Suprapubic skin (tissue), 4 donors: Measurements from ENCODE around the gene CASP10.

ENCODE experiments used
- EP300 ChIP-seq: sonication (generic); formaldehyde crosslinking; IDR thresholded peaks from one replicate; pipeline ENCODE4 v1.6.1; 2017; ENCODE audit warnings: antibody characterized with exemption
- POLR2A ChIP-seq, 2 donors: fragments of 450-650 bp; IDR thresholded peaks; one replicate each; pipeline ENCODE4 v1.6.1; 2017; ENCODE audit warnings: antibody characterized with exemption in 2 of 2, mild to moderate bottlenecking in 2 of 2, moderate library complexity in 2 of 2
- POLR2AphosphoS5 ChIP-seq, 3 donors: sonication (generic); formaldehyde crosslinking; IDR thresholded peaks; one replicate each; pipeline ENCODE4 v1.6.1; 2017; ENCODE audit warnings: antibody characterized with exemption in 3 of 3
- TF ChIP-seq, protein P1 (sequence below), 2 donors: fragments of 200-600 bp in 1 of 2; fragments of 450-650 bp in 1 of 2; sonication (generic) in 1 of 2; IDR thresholded peaks; one replicate each; pipeline ENCODE4 v1.5.1; 2016 to 2019; ENCODE audit warnings: antibody characterized with exemption in 2 of 2, mild to moderate bottlenecking in 1 of 2, moderate library complexity in 1 of 2

DNA sequence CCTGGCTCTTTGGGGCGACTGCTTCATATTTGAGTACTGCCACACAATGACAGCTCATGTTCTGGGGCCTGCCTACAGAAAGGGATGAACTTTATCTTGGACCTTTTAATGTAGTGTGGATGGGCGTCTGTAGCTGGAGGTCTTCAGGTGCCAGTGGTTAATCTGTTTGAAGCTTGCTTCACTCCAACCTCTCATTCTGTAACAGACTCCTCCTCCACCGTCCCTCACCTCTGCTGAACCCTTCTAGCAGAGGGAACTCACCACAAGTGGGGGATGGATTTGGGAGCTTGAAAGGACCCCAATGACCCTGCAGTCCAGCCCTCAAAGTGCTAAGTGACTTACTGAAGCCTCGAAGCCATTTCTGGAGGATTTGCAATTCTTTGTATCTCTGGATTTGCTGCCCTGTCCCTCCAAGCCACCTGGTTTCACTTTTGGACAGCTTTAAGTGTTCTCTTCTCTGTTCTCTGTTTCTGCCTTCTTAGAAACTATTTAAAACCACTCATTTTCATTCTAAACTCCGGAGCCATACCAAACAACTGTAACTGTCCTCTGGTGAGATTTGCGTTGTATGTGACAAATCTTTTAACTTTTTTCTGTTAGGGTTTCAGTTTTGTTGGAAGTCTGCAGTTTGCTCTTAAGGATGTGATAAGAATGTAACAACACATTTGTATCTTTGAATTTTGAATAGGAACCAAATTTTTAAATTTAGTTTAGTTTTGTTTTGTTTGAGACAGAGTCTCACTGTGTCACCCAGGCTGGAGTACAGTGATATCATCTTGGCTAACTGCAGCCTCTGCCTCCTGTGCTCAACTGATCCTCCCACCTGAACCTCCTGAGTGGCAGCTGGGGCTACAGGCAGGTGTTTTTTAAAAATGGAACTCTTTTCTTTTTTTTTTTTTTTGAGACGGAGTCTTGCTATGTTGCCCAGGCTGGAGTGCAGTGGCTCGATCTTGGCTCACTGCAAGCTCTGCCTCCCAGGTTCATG is 40.4 kb downstream of the CASP10 start:
- TF ChIP-seq, protein P1, sequence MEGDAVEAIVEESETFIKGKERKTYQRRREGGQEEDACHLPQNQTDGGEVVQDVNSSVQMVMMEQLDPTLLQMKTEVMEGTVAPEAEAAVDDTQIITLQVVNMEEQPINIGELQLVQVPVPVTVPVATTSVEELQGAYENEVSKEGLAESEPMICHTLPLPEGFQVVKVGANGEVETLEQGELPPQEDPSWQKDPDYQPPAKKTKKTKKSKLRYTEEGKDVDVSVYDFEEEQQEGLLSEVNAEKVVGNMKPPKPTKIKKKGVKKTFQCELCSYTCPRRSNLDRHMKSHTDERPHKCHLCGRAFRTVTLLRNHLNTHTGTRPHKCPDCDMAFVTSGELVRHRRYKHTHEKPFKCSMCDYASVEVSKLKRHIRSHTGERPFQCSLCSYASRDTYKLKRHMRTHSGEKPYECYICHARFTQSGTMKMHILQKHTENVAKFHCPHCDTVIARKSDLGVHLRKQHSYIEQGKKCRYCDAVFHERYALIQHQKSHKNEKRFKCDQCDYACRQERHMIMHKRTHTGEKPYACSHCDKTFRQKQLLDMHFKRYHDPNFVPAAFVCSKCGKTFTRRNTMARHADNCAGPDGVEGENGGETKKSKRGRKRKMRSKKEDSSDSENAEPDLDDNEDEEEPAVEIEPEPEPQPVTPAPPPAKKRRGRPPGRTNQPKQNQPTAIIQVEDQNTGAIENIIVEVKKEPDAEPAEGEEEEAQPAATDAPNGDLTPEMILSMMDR (IDR thresholded peaks at IDR 0.05), result no peak
- TF ChIP-seq POLR2A (IDR thresholded peaks at IDR 0.05) (no peak), POLR2AphosphoS5 (IDR thresholded peaks at IDR 0.05) (no peak), EP300 (no peak)
